GM18858 (cell line): ENCODE data around the gene C3.
"Not testable (repeated sequence)": the region's sequence is repeated elsewhere in the genome, so short reads cannot be mapped to it uniquely, and the experiment has no call there.

Experiments used
- ATAC-seq: cut with Tn5 transposase; IDR thresholded peaks from one replicate; pipeline ENCODE4 v1.9.1; 2021; ENCODE audit not compliant: unreplicated experiment

The C3 gene

DNA sequence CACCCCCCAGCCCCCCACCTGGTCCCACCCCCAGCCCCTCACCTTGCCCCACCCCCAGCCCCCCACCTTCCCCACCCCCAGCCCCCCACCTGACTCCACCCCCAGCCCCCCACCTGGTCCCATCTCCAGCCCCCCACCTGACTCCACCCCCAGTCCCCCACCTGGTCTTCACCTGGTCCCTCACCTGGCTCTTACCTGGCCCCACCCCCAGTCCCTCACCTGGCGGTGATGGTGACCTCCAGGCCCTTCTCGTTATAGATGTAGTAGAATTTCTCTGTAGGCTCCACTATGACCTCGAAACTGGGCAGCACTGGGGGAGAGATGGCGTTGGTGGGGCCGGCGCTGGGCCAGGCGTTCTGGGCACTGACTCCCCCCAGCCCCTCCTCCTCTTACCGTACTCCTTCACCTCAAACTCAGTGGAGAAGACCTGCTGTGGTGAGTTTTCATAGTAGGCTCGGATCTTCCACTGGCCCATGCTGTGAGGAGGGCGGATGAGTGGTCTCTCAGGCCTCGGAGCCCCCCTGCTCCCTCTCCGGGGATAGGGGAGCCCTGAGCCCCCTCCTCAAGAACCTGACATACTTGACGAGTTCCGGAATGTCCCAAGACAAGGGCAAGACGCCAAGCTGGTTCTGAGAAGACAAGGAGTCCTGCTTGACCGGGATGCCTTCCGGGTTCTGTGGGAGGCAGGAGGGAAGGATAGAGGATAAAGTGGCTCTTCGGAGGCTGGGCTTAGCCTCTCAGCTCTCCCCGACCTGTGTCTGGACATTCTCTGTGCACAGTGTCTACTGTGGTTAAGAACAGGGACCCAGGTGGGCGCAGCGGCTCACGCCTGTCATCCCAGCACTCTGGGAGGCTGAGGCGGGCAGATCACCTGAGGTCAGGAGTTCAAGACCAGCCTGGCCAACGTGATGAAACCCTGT is 6.4 kb downstream of the C3 start:
- no peak for ATAC-seq

- no peak for ATAC-seq
These were observed 7.5 kb downstream of the C3 start for GRCh38 chr19:6712692-6713670.

GRCh38 chr19:6712231-6712630 is 8.2 kb downstream of the C3 start:
- ATAC-seq = no peak

GRCh38 chr19:6711605-6712004 is 8.8 kb downstream of the C3 start:
- ATAC-seq = no peak

DNA sequence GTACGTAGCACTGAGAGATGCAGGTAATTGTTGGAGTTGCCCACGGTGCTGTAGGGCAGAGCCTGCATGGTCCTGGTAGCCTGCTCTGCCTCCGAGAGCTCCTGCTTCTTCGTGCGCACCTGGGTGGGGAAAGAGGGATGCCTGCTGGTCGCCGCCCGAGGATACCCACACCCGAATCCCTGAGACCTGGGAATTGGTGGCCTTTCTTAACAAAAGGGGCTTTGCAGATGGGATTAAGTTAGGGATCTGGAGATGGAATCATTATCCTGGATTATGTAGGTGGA is 9.4 kb downstream of the C3 start:
- no peak for ATAC-seq

DNA sequence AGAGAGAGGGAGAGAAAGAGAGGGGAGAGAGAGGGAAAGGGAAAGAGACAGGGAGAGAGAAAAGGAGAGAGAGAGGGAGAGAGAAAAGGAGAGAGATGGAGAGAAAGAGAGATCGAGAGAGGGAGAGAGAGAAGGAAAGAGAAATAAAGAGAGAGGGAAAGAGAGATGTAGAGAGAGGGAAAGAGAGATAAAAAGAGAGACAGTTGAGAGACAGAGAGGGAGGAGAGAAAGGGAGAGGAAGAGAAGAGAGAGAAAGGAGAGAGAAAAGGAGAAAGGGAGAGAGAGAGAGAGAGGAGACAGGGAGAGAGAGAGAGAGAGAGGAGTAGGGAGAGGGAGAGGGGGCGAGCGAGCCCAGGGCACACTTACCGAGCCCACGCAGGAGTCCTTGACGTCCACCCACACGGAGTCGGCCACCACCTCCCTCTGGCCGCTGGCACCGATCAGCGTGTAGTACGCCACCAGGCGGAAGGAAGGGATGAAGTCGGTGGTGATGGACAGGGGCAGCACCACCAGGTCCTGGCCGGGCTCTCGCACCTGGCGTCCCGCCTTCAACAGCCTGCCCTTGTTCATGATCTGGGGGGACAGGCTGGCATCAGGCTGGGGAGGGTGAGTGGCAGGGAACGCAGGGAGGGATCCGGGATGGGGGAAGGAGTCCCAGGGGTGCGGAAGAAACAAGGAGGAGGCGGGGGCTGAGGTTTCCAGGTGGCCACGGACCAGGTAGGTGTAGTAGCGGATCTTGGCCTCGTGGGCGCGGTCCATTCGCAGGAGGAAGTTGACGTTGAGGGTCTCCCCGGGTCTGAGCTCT is 10.0 kb downstream of the C3 start:
- no peak for ATAC-seq

- ATAC-seq = no peak
These were observed 10.9 kb downstream of the C3 start for GRCh38 chr19:6709549-6709948.

GRCh38 chr19:6708913-6709312 is 11.5 kb downstream of the C3 start:
- not testable (repeated sequence) for ATAC-seq

GRCh38 chr19:6708346-6708745 is 12.1 kb downstream of the C3 start:
- no peak for ATAC-seq

GRCh38 chr19:6707658-6708018 is 12.8 kb downstream of the C3 start:
- no peak for ATAC-seq

DNA sequence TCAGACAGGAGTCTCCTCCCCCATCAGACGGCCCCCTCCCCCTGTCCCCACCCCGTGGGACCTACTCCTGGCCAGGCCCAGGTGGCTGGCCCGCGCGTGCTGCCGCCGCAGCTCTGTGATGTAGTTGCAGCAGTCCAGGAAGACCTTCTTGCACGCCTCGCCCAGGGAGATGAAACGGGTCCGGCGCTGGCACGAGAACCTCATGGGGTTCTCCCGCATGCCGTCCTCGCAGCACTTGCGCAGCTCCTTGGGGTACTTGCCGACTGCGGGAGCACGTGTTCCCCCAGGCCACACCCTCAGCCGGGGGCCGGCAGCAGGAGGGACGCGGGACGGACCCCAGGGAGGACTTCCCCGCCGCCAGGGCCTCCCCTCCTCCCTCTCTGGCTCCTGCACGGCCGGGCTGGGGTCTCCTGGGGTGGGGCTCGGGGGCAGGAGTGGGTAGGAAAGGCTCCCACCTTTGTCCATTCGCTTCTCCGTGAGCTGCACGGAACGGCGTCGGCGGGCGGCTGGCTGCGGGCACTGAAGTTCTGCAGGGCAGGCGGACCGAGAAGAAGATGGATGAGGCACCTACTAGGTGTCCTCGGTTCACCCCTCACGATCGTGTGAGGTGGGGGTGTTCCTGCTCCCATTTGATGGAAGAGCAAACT is 13.3 kb downstream of the C3 start:
- ATAC-seq = no peak

- ATAC-seq = no peak
These were observed 13.9 kb downstream of the C3 start for GRCh38 chr19:6706633-6706958.

GRCh38 chr19:6705931-6706632 is 14.4 kb downstream of the C3 start:
- no peak for ATAC-seq

- no peak for ATAC-seq
These were observed 19.7 kb downstream of the C3 start for GRCh38 chr19:6700586-6701316.

DNA sequence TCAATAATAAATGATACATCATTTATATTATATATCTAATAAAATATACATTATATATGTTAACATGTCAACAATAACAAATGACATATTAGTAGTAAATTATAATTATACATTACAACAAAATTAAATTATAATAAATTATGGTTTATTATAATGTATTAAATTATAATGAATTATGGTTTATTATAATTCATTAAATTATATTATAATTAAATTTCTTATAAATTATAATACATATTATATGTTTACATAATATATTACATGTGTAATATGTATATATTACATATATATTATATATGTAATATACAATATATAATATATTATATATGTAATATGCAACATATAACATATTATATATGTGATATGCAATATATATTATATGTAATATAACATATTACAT is 20.5 kb downstream of the C3 start:
- ATAC-seq = no peak

- no peak for ATAC-seq
These were observed 23.2 kb downstream of the C3 start for GRCh38 chr19:6697291-6697690.

DNA sequence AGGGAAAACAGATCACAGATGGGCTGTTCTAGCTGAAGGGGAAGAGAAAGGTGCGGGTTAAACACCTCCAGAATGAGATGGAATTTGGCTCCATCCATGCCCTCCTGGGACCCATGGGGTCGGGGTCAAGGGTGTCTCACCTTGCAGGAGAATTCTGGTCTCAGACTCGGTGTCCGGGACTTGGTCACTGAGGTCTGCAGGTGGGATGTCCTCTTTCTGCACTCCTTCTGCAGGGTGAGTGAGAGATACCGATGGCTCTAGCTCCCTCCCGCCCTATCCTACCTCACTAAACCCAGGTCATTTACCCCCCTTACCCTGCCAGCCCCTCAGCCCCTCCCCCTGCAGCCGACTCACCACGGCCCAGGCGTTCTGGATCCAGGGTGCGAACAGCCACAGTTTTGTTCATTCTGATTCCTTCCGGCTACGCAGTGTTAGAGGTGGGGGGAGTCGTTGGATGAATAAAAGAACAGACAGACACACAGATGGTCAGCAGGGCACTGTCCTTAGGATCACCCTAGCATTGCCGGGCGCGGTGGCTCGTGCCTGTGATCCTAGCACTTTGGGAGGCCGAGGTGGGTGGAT is 24.1 kb downstream of the C3 start:
- no peak for ATAC-seq

DNA sequence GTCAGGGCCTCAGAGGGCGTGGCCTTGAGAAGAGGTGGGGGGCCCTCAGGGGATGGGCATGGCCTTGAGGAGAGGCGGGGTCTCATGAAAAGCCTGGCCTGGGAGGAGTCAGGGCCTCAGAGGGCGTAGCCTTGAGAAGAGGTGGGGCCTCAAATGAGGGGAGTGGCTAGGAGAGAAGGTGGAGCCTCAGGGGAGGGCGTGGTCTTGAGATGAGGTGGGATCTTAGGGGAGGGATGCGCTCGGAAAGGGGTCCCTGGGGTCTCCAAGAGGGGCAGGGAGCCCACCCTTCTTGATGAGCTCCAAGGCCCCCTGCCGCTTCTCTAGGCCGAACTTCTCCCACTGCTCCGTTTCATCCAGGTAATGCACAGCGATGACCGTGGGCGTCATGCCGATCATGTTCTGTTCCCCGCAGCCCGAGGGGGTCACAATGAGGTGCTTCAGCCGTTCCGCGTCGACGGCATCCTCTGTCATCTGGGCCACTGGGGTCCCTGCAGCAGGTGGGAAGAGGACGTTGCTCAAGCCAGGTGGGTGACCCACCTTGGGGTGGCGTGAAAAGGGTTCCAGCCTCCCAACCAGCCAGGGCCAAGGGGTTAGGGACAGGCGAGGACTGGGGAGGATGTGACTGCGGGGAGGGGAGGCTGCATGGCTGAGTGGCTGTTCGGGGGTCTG is 26.2 kb downstream of the C3 start:
- ATAC-seq = no peak

- no peak for ATAC-seq
These were observed 26.8 kb downstream of the C3 start for GRCh38 chr19:6693681-6694080.
